HEK293 (cell line): ENCODE measurements around the gene NCAPG2.

Experiments used
- CTCF ChIA-PET: fragments of 350-600 bp; formaldehyde crosslinking; extraction: SDS; loops from one replicate; lab custom pipeline; 2021; ENCODE audit warnings: antibody characterized with exemption; lab: Yijun Ruan, JAX
- POLR2A ChIA-PET: fragments of 300-600 bp; formaldehyde crosslinking; extraction: SDS; loops from one replicate; lab custom pipeline; 2020; ENCODE audit warnings: antibody characterized with exemption, inconsistent platforms; lab: Yijun Ruan, JAX
- H3K27ac ChIP-seq: fragments of 200-500 bp; sonication (Bioruptor generic); 2 replicates; pipeline ENCODE4 v1.5.1; 2014; ENCODE audit warnings: low read depth, low read length, control low read depth, inconsistent platforms; ENCODE audit errors: extremely low read depth
- H3K36me3 ChIP-seq, 2 experiments: fragments of 200-500 bp in 1 of 2; sonication (Bioruptor generic) in 1 of 2; 1 replicate in 1 of 2; 2 replicates in 1 of 2; pipeline ENCODE4 v1.5.1; 2014 to 2017; ENCODE audit warnings: inconsistent platforms in 2 of 2, low read length in 2 of 2; ENCODE audit not compliant: control insufficient read depth in 2 of 2, insufficient read depth in 1 of 2
- H3K4me1 ChIP-seq: fragments of 200-500 bp; sonication (Bioruptor generic); 2 replicates; pipeline ENCODE4 v1.5.1; 2014; ENCODE audit warnings: mild to moderate bottlenecking, low read length, inconsistent platforms; ENCODE audit not compliant: control insufficient read depth, insufficient read depth
- H3K4me3 ChIP-seq: 2 replicates; pipeline ENCODE4 v1.5.1; 2011; ENCODE audit warnings: low read depth, mild to moderate bottlenecking, control low read depth, low read length, moderate library complexity
- H3K9me3 ChIP-seq: fragments of 200-500 bp; sonication (Bioruptor generic); 2 replicates; pipeline ENCODE4 v1.5.1; 2014; ENCODE audit warnings: low read depth, low read length, inconsistent platforms; ENCODE audit not compliant: control insufficient read depth, insufficient read depth
- ZBTB20 ChIP-seq: fragments of 450-650 bp; formaldehyde crosslinking; IDR thresholded peaks from 2 replicates; pipeline ENCODE4 v1.5.1; 2016; ENCODE audit warnings: missing biosample characterization, missing genetic modification characterization
- ZFP41 ChIP-seq: fragments of 450-650 bp; formaldehyde crosslinking; IDR thresholded peaks from 2 replicates; pipeline ENCODE4 v1.5.1; 2016; ENCODE audit warnings: missing biosample characterization, missing genetic modification characterization, borderline replicate concordance
- ZIC2 ChIP-seq: fragments of 450-650 bp; formaldehyde crosslinking; IDR thresholded peaks from 2 replicates; pipeline ENCODE4 v1.5.1; 2016; ENCODE audit warnings: missing biosample characterization, missing genetic modification characterization
- ZNF23 ChIP-seq: fragments of 450-650 bp; formaldehyde crosslinking; IDR thresholded peaks from 2 replicates; pipeline ENCODE4 v1.5.1; 2016; ENCODE audit warnings: missing biosample characterization, missing genetic modification characterization, borderline replicate concordance
- ZNF239 ChIP-seq: fragments of 450-650 bp; formaldehyde crosslinking; IDR thresholded peaks from 2 replicates; pipeline ENCODE4 v1.5.1; 2016; ENCODE audit warnings: missing biosample characterization, missing genetic modification characterization
- ZNF391 ChIP-seq: fragments of 450-650 bp; formaldehyde crosslinking; IDR thresholded peaks from 2 replicates; pipeline ENCODE4 v1.5.1; 2016; ENCODE audit warnings: low read depth, missing biosample characterization, missing genetic modification characterization, borderline replicate concordance
- ZNF423 ChIP-seq: fragments of 450-650 bp; formaldehyde crosslinking; IDR thresholded peaks from 2 replicates; pipeline ENCODE4 v1.5.1; 2016; ENCODE audit warnings: missing biosample characterization, missing genetic modification characterization
- ZNF426 ChIP-seq: fragments of 450-650 bp; formaldehyde crosslinking; IDR thresholded peaks from 2 replicates; pipeline ENCODE4 v1.5.1; 2017; ENCODE audit warnings: missing biosample characterization, missing genetic modification characterization, mild to moderate bottlenecking, inconsistent platforms, moderate library complexity
- ZNF473 ChIP-seq: fragments of 450-650 bp; formaldehyde crosslinking; IDR thresholded peaks from 2 replicates; pipeline ENCODE4 v1.5.1; 2017; ENCODE audit warnings: missing biosample characterization, missing genetic modification characterization
- ZNF843 ChIP-seq: fragments of 450-650 bp; formaldehyde crosslinking; IDR thresholded peaks from 2 replicates; pipeline ENCODE4 v1.5.1; 2016; ENCODE audit warnings: missing biosample characterization, missing genetic modification characterization
- ZSCAN23 ChIP-seq: fragments of 450-650 bp; formaldehyde crosslinking; IDR thresholded peaks from 2 replicates; pipeline ENCODE4 v1.5.1; 2016; ENCODE audit warnings: missing biosample characterization, missing genetic modification characterization
- TF ChIP-seq, protein P1 (sequence below): fragments of 450-650 bp; formaldehyde crosslinking; conservative IDR thresholded peaks from 2 replicates; pipeline ENCODE4 v1.5.1; 2016; ENCODE audit warnings: low read depth, missing biosample characterization, missing genetic modification characterization
- TF ChIP-seq, protein P2 (sequence below): fragments of 450-650 bp; formaldehyde crosslinking; IDR thresholded peaks from 2 replicates; pipeline ENCODE4 v1.5.1; 2016; ENCODE audit warnings: missing biosample characterization, missing genetic modification characterization, borderline replicate concordance

NCAPG2 gene

DNA sequence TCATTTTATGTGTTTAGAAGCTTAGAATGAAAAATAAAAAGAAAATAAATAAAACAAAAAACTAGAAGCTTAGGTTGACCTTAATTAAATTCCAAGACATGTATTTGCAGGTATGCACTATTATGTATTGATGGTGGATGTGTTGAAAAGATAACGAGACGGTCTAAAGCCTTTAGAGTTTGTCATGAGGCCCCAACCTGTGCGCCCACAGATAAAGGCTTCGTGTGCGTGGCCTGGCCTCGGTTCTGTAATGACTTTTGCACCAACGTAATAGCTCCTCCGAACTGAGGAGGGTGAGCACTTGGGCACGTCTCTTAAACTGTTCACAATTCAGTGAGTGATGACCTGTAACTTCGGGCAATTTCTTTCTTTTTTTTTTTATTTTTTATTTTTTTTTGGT, 43.7 kb upstream of the NCAPG2 start:
- CTCF ChIA-PET: interaction anchor here (0.7 kb wide), 1 partner anchor 35 kb away, joined by 6 read pairs; no protein-coding TSS in a partner anchor
- Histone ChIP-seq H3K36me3 (peaks cover 0 to 26% of the 10 kb centered on the region in 2 experiments; a peak in 2 of 3 replicates), H3K4me3 (no peak overlapping the region), H3K4me1 (no peaks in the 10 kb centered on the region), H3K27ac (no peak overlapping the region)
- POLR2A ChIA-PET: no interaction called here
- TF ChIP-seq ZBTB20 (tag by site-specific recombination) (no peak), ZIC2 (tag by site-specific recombination) (no peak), ZNF473 (no peak), ZNF423 (tag by site-specific recombination) (no peak), ZFP41 (tag by site-specific recombination) (no peak), ZNF843 (no peak), ZNF239 (tag by site-specific recombination) (no peak)
- TF ChIP-seq, protein P1, sequence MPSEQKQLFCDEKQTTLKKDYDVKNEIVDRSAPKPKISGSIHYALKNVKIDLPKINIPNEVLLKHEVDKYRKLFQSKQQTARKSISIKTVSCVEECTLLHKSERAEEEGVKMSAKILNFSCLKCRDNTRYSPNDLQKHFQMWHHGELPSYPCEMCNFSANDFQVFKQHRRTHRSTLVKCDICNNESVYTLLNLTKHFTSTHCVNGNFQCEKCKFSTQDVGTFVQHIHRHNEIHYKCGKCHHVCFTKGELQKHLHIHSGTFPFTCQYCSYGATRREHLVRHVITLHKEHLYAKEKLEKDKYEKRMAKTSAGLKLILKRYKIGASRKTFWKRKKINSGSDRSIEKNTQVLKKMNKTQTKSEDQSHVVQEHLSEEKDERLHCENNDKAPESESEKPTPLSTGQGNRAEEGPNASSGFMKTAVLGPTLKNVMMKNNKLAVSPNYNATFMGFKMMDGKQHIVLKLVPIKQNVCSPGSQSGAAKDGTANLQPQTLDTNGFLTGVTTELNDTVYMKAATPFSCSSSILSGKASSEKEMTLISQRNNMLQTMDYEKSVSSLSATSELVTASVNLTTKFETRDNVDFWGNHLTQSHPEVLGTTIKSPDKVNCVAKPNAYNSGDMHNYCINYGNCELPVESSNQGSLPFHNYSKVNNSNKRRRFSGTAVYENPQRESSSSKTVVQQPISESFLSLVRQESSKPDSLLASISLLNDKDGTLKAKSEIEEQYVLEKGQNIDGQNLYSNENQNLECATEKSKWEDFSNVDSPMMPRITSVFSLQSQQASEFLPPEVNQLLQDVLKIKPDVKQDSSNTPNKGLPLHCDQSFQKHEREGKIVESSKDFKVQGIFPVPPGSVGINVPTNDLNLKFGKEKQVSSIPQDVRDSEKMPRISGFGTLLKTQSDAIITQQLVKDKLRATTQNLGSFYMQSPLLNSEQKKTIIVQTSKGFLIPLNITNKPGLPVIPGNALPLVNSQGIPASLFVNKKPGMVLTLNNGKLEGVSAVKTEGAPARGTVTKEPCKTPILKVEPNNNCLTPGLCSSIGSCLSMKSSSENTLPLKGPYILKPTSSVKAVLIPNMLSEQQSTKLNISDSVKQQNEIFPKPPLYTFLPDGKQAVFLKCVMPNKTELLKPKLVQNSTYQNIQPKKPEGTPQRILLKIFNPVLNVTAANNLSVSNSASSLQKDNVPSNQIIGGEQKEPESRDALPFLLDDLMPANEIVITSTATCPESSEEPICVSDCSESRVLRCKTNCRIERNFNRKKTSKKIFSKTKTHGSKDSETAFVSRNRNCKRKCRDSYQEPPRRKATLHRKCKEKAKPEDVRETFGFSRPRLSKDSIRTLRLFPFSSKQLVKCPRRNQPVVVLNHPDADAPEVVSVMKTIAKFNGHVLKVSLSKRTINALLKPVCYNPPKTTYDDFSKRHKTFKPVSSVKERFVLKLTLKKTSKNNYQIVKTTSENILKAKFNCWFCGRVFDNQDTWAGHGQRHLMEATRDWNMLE (tag by site-specific recombination): no peak
- TF ChIP-seq, all 188 proteins: peak for 0
- no peaks in the 10 kb centered on the region for H3K9me3 ChIP-seq

DNA sequence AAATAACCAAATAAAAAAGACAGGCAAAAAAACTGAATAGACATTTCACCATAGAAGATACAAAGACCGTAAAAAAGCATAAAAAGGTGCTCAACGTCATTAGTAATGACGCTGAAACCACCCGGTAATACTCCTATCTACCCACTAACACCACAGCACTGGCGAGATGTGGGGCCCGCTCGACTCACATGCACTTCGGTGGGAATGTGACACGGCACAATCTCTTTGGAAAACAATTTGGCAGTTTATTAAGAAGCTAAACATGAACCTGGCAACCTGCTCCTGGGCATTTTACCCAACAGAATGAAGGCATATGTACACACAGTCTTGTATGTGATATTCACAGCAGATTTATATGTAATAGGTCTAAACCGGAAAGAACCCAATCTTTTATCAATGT, 42.8 kb upstream of the NCAPG2 start:
- CTCF ChIA-PET: no interaction called here

More for the DNA sequence above, 42.8 kb upstream of the NCAPG2 start:
- Histone ChIP-seq H3K4me1 (no peaks in the 10 kb centered on the region), H3K9me3 (no peaks in the 10 kb centered on the region), H3K27ac (no peak overlapping the region), H3K4me3 (no peak overlapping the region), H3K36me3 (peaks cover 0 to 32% of the 10 kb centered on the region in 2 experiments; a peak in 2 of 3 replicates)
- TF ChIP-seq ZNF426 (tag by site-specific recombination): no peak
- TF ChIP-seq, protein P2, sequence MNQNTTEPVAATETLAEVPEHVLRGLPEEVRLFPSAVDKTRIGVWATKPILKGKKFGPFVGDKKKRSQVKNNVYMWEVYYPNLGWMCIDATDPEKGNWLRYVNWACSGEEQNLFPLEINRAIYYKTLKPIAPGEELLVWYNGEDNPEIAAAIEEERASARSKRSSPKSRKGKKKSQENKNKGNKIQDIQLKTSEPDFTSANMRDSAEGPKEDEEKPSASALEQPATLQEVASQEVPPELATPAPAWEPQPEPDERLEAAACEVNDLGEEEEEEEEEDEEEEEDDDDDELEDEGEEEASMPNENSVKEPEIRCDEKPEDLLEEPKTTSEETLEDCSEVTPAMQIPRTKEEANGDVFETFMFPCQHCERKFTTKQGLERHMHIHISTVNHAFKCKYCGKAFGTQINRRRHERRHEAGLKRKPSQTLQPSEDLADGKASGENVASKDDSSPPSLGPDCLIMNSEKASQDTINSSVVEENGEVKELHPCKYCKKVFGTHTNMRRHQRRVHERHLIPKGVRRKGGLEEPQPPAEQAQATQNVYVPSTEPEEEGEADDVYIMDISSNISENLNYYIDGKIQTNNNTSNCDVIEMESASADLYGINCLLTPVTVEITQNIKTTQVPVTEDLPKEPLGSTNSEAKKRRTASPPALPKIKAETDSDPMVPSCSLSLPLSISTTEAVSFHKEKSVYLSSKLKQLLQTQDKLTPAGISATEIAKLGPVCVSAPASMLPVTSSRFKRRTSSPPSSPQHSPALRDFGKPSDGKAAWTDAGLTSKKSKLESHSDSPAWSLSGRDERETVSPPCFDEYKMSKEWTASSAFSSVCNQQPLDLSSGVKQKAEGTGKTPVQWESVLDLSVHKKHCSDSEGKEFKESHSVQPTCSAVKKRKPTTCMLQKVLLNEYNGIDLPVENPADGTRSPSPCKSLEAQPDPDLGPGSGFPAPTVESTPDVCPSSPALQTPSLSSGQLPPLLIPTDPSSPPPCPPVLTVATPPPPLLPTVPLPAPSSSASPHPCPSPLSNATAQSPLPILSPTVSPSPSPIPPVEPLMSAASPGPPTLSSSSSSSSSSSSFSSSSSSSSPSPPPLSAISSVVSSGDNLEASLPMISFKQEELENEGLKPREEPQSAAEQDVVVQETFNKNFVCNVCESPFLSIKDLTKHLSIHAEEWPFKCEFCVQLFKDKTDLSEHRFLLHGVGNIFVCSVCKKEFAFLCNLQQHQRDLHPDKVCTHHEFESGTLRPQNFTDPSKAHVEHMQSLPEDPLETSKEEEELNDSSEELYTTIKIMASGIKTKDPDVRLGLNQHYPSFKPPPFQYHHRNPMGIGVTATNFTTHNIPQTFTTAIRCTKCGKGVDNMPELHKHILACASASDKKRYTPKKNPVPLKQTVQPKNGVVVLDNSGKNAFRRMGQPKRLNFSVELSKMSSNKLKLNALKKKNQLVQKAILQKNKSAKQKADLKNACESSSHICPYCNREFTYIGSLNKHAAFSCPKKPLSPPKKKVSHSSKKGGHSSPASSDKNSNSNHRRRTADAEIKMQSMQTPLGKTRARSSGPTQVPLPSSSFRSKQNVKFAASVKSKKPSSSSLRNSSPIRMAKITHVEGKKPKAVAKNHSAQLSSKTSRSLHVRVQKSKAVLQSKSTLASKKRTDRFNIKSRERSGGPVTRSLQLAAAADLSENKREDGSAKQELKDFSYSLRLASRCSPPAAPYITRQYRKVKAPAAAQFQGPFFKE (tag by site-specific recombination): no peak
- no peak for TF ChIP-seq ZNF391 (tag by site-specific recombination)
- no peak for TF ChIP-seq ZSCAN23 (tag by site-specific recombination)
- no peak for TF ChIP-seq ZNF23 (tag by site-specific recombination)
- POLR2A ChIA-PET: no interaction called here
